ENCODE results near the gene PLCB3.

PLCB3 gene

DNA sequence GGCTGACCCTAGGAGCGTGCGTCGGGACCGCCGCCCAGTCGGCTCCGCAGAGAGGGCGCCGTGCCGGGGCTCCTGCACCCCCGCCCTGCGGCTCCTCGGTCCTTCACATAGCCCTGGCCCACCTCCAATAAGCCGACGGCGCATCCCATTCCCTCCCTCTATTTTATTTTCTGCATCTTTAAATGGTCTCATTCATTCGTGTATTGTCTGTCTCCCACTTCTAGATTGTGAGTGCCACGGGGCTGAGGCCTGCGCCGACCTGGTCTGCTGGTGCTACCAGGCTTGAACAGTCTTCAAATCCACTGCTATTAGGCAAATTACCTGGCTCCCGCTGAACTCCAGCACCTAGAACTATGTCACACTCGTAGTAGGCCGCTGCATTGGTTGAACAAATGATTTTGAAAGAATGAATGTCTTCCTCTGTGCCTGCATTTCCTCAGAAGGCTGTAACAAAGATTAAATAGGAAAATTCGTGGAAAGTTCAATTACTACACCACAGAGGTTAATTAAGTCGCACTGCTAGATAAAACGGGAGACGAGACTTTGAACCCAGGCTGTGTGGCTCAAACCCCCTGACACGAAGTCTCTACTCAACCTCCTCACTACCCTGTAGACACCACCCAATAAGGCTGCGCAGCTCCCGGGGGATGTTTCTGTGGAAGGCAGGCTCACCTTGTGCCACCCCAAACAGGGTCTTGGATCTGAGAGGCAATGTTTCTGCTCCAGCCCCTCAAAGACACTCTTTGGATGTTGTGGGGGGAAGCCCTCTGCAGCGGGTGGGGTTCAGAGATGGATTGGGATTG lies 3.4 kb upstream of the PLCB3 start:
- H3K27me3 ChIP-seq (ENCODE audit: insufficient read depth, poor library complexity, severe bottlenecking): no peaks in the 10 kb centered on the region
- no peak overlapping the region; the same call in 1 of the 2 replicates for H3K27ac ChIP-seq (replicated peaks)
- TF ChIP-seq GABPA (IDR thresholded peaks at IDR 0.05; ENCODE audit: low read depth) (no peak), POLR2AphosphoS5 (IDR thresholded peaks at IDR 0.05; ENCODE audit: low read depth) (no peak), SPI1 (IDR thresholded peaks at IDR 0.05; ENCODE audit: borderline replicate concordance, low read depth) (no peak)
- TF ChIP-seq, protein P1, sequence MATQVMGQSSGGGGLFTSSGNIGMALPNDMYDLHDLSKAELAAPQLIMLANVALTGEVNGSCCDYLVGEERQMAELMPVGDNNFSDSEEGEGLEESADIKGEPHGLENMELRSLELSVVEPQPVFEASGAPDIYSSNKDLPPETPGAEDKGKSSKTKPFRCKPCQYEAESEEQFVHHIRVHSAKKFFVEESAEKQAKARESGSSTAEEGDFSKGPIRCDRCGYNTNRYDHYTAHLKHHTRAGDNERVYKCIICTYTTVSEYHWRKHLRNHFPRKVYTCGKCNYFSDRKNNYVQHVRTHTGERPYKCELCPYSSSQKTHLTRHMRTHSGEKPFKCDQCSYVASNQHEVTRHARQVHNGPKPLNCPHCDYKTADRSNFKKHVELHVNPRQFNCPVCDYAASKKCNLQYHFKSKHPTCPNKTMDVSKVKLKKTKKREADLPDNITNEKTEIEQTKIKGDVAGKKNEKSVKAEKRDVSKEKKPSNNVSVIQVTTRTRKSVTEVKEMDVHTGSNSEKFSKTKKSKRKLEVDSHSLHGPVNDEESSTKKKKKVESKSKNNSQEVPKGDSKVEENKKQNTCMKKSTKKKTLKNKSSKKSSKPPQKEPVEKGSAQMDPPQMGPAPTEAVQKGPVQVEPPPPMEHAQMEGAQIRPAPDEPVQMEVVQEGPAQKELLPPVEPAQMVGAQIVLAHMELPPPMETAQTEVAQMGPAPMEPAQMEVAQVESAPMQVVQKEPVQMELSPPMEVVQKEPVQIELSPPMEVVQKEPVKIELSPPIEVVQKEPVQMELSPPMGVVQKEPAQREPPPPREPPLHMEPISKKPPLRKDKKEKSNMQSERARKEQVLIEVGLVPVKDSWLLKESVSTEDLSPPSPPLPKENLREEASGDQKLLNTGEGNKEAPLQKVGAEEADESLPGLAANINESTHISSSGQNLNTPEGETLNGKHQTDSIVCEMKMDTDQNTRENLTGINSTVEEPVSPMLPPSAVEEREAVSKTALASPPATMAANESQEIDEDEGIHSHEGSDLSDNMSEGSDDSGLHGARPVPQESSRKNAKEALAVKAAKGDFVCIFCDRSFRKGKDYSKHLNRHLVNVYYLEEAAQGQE (IDR thresholded peaks at IDR 0.05; ENCODE audit: insufficient replicate concordance, low read depth): no peak
- TF ChIP-seq, protein P2, sequence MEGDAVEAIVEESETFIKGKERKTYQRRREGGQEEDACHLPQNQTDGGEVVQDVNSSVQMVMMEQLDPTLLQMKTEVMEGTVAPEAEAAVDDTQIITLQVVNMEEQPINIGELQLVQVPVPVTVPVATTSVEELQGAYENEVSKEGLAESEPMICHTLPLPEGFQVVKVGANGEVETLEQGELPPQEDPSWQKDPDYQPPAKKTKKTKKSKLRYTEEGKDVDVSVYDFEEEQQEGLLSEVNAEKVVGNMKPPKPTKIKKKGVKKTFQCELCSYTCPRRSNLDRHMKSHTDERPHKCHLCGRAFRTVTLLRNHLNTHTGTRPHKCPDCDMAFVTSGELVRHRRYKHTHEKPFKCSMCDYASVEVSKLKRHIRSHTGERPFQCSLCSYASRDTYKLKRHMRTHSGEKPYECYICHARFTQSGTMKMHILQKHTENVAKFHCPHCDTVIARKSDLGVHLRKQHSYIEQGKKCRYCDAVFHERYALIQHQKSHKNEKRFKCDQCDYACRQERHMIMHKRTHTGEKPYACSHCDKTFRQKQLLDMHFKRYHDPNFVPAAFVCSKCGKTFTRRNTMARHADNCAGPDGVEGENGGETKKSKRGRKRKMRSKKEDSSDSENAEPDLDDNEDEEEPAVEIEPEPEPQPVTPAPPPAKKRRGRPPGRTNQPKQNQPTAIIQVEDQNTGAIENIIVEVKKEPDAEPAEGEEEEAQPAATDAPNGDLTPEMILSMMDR (IDR thresholded peaks at IDR 0.05; ENCODE audit: insufficient read depth, low read length): no peak
- no peak for DNase-seq (ENCODE audit: low read depth in 1 of 2, low spot score in 1 of 2)
- peak overlapping the region; percentile 65; the same call in 1 of the 2 replicates for H3K4me3 ChIP-seq (replicated peaks; ENCODE audit: insufficient read depth, low read length)

DNA sequence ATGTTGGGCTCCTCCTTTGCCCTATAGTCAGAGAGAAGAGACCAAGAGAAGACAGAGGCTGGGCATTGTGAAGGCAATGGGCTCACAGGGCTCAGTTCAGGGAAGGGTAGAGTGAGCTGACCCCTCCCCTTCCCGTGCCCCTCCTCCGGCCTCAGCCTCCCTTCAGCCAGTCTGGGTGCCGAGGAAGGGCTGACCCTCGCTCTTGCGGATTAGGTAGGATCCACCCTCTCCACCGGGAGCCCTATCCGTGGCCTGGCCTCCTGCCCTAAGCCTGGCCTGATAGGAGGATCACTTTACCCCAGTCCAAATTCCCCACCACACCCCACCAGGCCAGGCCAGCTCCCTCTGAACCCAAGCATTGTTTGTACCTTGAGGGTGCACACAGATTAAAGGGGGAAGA lies 2.8 kb upstream of the PLCB3 start:
- Histone ChIP-seq H3K4me3 (replicated peaks; ENCODE audit: insufficient read depth, low read length) (no peak overlapping the region), H3K27ac (replicated peaks) (no peak overlapping the region), H3K27me3 (ENCODE audit: insufficient read depth, poor library complexity, severe bottlenecking) (no peaks in the 10 kb centered on the region)
- DNase-seq (ENCODE audit: low read depth in 1 of 2, low spot score in 1 of 2): no peak
- TF ChIP-seq, protein P1 (IDR thresholded peaks at IDR 0.05; ENCODE audit: insufficient replicate concordance, low read depth): no peak
- TF ChIP-seq SPI1 (IDR thresholded peaks at IDR 0.05; ENCODE audit: borderline replicate concordance, low read depth) (no peak), GABPA (IDR thresholded peaks at IDR 0.05; ENCODE audit: low read depth) (no peak), POLR2AphosphoS5 (IDR thresholded peaks at IDR 0.05; ENCODE audit: low read depth) (no peak)
- TF ChIP-seq, protein P2 (IDR thresholded peaks at IDR 0.05; ENCODE audit: insufficient read depth, low read length): no peak

DNA sequence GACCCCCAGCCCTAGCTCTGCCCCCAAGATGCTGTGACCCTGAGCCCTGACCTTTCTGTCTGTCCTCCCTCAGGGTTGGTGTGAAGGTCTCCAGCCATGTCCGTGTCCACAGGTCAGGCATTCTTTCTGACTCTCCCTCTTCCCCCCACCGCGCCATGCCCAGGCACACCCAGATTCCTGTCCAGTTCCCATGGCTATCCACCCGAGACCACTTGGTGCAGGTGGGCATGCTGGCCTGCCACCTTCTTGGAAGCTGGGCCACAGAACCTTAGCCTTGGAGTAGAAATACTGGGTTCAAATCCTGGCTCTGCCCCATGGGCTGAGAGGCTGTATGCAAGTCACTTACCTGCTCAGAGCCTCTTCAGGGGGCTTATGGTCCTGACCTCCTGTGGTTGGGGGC lies 2.3 kb upstream of the PLCB3 start:
- Histone ChIP-seq H3K27ac (replicated peaks) (no peak overlapping the region), H3K27me3 (ENCODE audit: insufficient read depth, poor library complexity, severe bottlenecking) (no peaks in the 10 kb centered on the region), H3K4me3 (replicated peaks; ENCODE audit: insufficient read depth, low read length) (no peak overlapping the region)
- TF ChIP-seq, protein P1 (IDR thresholded peaks at IDR 0.05; ENCODE audit: insufficient replicate concordance, low read depth): no peak
- TF ChIP-seq, protein P2 (IDR thresholded peaks at IDR 0.05; ENCODE audit: insufficient read depth, low read length): no peak
- no peak for TF ChIP-seq SPI1 (IDR thresholded peaks at IDR 0.05; ENCODE audit: borderline replicate concordance, low read depth)
- no peak for TF ChIP-seq POLR2AphosphoS5 (IDR thresholded peaks at IDR 0.05; ENCODE audit: low read depth)
- TF ChIP-seq GABPA (IDR thresholded peaks at IDR 0.05; ENCODE audit: low read depth): no peak
- DNase-seq (ENCODE audit: low read depth in 1 of 2, low spot score in 1 of 2): no peak

All from HL-60 (cell line).